Naive thymus-derived CD4-positive, alpha-beta T cell (primary cell): ENCODE measurements around the gene SYCE1. TPM values are rescaled to one million over a fixed set of nuclear protein-coding genes. Genes with fewer than 3 reads are reported as not detected.
"Not testable (repeated sequence)": the region's sequence is repeated elsewhere in the genome, so short reads cannot be mapped to it uniquely, and the experiment has no call there.

Source experiments
- ATAC-seq: fragments of 150-1000 bp; cut with Tn5 transposase; 2 replicates; pipeline ENCODE4 v1.10.0; 2021; ENCODE audit warnings: mild to moderate bottlenecking, moderate library complexity
- CTCF ChIA-PET: fragments of 350-600 bp; sonication (Branson Sonifier 250); formaldehyde crosslinking; loops from one replicate; lab custom pipeline; 2021; ENCODE audit warnings: antibody characterized with exemption; lab: Charles Lee
- POLR2A ChIA-PET: fragments of 350-600 bp; sonication (Branson Sonifier 250); formaldehyde crosslinking; loops from one replicate; lab custom pipeline; 2021; ENCODE audit warnings: antibody characterized with exemption, inconsistent platforms; lab: Charles Lee
- DNase-seq, 9 donors: peaks; one replicate each; pipeline versions ENCODE4 v3.0.0 to v3.0.0-alpha.2; 2020 to 2022; ENCODE audit warnings: mixed read lengths in 1 of 9
- H3K27ac ChIP-seq: one replicate; pipeline ENCODE4 v1.7.0; 2013; ENCODE audit warnings: mild to moderate bottlenecking, low read depth, low read length, moderate library complexity
- H3K27me3 ChIP-seq, 2 donors: one replicate each; pipeline ENCODE4 v1.7.0; 2013; ENCODE audit warnings: low read length in 2 of 2, mild to moderate bottlenecking in 2 of 2, moderate library complexity in 2 of 2; ENCODE audit not compliant: control insufficient read depth in 2 of 2, insufficient read depth in 2 of 2
- H3K36me3 ChIP-seq, 3 experiments: 1 replicate in 2 of 3; 2 replicates in 1 of 3; pipeline ENCODE4 v1.7.0; 2013; ENCODE audit warnings: low read length in 3 of 3, mild to moderate bottlenecking in 3 of 3, moderate library complexity in 1 of 3; ENCODE audit not compliant: insufficient read depth in 3 of 3, control insufficient read depth in 2 of 3
- H3K4me1 ChIP-seq, 2 donors: one replicate each; pipeline ENCODE4 v1.7.0; 2013; ENCODE audit warnings: low read length in 2 of 2, mild to moderate bottlenecking in 2 of 2, moderate library complexity in 1 of 2; ENCODE audit not compliant: control insufficient read depth in 2 of 2, insufficient read depth in 2 of 2
- H3K4me3 ChIP-seq: 2 replicates; pipeline ENCODE4 v1.7.0; 2013; ENCODE audit warnings: mild to moderate bottlenecking, low read length
- H3K9me3 ChIP-seq, 3 experiments: 1 replicate in 2 of 3; 2 replicates in 1 of 3; pipeline ENCODE4 v1.7.0; 2013; ENCODE audit warnings: low read length in 3 of 3; ENCODE audit not compliant: control insufficient read depth in 2 of 3
- H3K27ac Mint-ChIP-seq, 9 donors: one replicate each; pipeline ENCODE4 v1.8.0; 2020 to 2022; ENCODE audit warnings: mixed read lengths in 9 of 9, mild to moderate bottlenecking in 8 of 9, moderate library complexity in 5 of 9, inconsistent platforms in 2 of 9
- H3K27me3 Mint-ChIP-seq, 5 donors: one replicate each; pipeline ENCODE4 v1.8.0; 2021 to 2022; ENCODE audit warnings: mixed read lengths in 5 of 5, mild to moderate bottlenecking in 1 of 5
- H3K36me3 Mint-ChIP-seq, 5 donors: one replicate each; pipeline ENCODE4 v1.8.0; 2020 to 2022; ENCODE audit warnings: mixed read lengths in 5 of 5, mild to moderate bottlenecking in 3 of 5, inconsistent platforms in 1 of 5
- H3K4me1 Mint-ChIP-seq, 7 donors: one replicate each; pipeline ENCODE4 v1.8.0; 2020 to 2022; ENCODE audit warnings: mixed read lengths in 7 of 7, mild to moderate bottlenecking in 3 of 7, inconsistent platforms in 1 of 7
- H3K4me3 Mint-ChIP-seq, 10 donors: one replicate each; pipeline ENCODE4 v1.8.0; 2020 to 2022; ENCODE audit warnings: mild to moderate bottlenecking in 10 of 10, mixed read lengths in 10 of 10, moderate library complexity in 6 of 10, inconsistent platforms in 2 of 10
- H3K9me3 Mint-ChIP-seq, 11 donors: one replicate each; pipeline ENCODE4 v1.8.0; 2020 to 2022; ENCODE audit warnings: mixed read lengths in 11 of 11, mild to moderate bottlenecking in 4 of 11, inconsistent platforms in 1 of 11, moderate library complexity in 1 of 11
- intact Hi-C, 2 donors: fragments of 100-400 bp; cut with micrococcal nuclease; formaldehyde crosslinking; loops; one replicate each; pipeline ENCODE4 v1.15.1; 2023
- polyA plus RNA-seq, 2 donors: library from polyadenylated mRNA; unstranded; fragments of 300-500 nt; fragmentation: Illumina TruSeq; gene quantifications; one replicate each; pipeline ENCODE4 v1.2.3, GENCODE V29; 2021
- total RNA-seq, 6 experiments: library from RNA in 5 of 6; stranded (reverse) in 5 of 6; gene quantifications; 1 replicate in 5 of 6; 2 replicates in 1 of 6; pipeline ENCODE4 v1.2.3 and lab custom pipeline; 2021 to 2026

SYCE1 gene
- total and polyA plus RNA-seq, 7 experiments from 2014 or later = 0.22 to 0.61 (median 0.32) TPM; not detected in 3

GRCh38 chr10:133600657-133601056, 35.3 kb upstream of the SYCE1 start:
- H3K27me3 Mint-ChIP-seq = peaks cover 47 to 84% (median 70%) of the 10 kb centered on the region in 5 donors
- peaks cover 0 to 2% (median 0%) of the 10 kb centered on the region in 7 donors for H3K4me1 Mint-ChIP-seq
- no peaks in the 10 kb centered on the region for H3K36me3 ChIP-seq
- ATAC-seq = no peak
- POLR2A ChIA-PET = no interaction called here
- H3K36me3 Mint-ChIP-seq = no peaks in the 10 kb centered on the region
- intact Hi-C loops = no loop called here
- no peak overlapping the region for H3K27ac Mint-ChIP-seq
- CTCF ChIA-PET = no interaction called here
- no peaks in the 10 kb centered on the region for H3K9me3 ChIP-seq
- H3K9me3 Mint-ChIP-seq = peaks cover 0 to 4% (median 0%) of the 10 kb centered on the region in 11 donors
- no peak for DNase-seq
- H3K4me1 ChIP-seq = no peaks in the 10 kb centered on the region
- H3K4me3 ChIP-seq = no peak overlapping the region
- no peak overlapping the region for H3K27ac ChIP-seq
- H3K27me3 ChIP-seq = peaks cover 0 to 2% of the 10 kb centered on the region in 2 donors
- H3K4me3 Mint-ChIP-seq = no peak overlapping the region

- peaks cover 50 to 84% (median 69%) of the 10 kb centered on the region in 5 donors for H3K27me3 Mint-ChIP-seq
- H3K27ac ChIP-seq, CTCF ChIA-PET, H3K36me3 Mint-ChIP-seq, H3K27ac Mint-ChIP-seq, DNase-seq, POLR2A ChIA-PET, H3K4me1 Mint-ChIP-seq, H3K9me3 Mint-ChIP-seq, H3K4me3 ChIP-seq, ATAC-seq, intact Hi-C loops, H3K4me3 Mint-ChIP-seq, H3K9me3 ChIP-seq, H3K4me1 ChIP-seq, H3K36me3 ChIP-seq, H3K27me3 ChIP-seq: not testable (repeated sequence)
Measured at GRCh38 chr10:133599869-133600268, 34.5 kb upstream of the SYCE1 start.

DNA sequence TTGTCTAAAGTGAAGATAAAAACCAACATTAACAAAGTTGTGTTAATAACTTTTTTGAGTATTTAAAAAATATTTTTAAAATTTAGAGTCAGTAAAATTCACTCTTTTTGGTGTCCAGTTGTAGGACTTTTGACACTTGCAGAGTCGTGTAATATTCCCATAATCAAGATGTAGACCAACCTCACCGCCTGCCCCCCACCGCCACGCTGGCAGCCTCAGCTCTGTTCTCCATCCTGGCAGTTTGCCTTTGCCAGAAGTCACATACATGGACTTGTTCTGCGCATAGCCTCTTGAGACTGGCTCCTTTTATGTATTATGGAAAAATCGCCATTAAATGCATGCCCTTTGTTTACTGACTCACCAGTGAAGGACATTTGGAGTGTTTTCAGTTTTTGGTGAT, 27.3 kb upstream of the SYCE1 start:
- intact Hi-C loops = no loop called here
- Histone ChIP-seq H3K27ac (no peak overlapping the region), H3K36me3 (no peaks in the 10 kb centered on the region), H3K27me3 (no peaks in the 10 kb centered on the region), H3K4me1 (no peaks in the 10 kb centered on the region), H3K4me3 (no peak overlapping the region), H3K9me3 (no peaks in the 10 kb centered on the region)
- POLR2A ChIA-PET = interaction anchor here (1.2 kb wide), 1 partner anchor 38 kb away, joined by 3 read pairs; no protein-coding TSS in a partner anchor
- ATAC-seq (no peak), DNase-seq (no peak)
- H3K4me1 Mint-ChIP-seq = no peaks in the 10 kb centered on the region
- H3K36me3 Mint-ChIP-seq = no peaks in the 10 kb centered on the region
- H3K27ac Mint-ChIP-seq = no peak overlapping the region
- CTCF ChIA-PET = no interaction called here
- H3K4me3 Mint-ChIP-seq = no peak overlapping the region
- H3K27me3 Mint-ChIP-seq = peaks cover 25 to 52% (median 39%) of the 10 kb centered on the region in 5 donors
- H3K9me3 Mint-ChIP-seq = no peaks in the 10 kb centered on the region

- DNase-seq (no peak), ATAC-seq (no peak)
- H3K27ac ChIP-seq = no peak overlapping the region
- Mint-ChIP-seq H3K4me3 (no peak overlapping the region), H3K27ac (no peak overlapping the region), H3K4me1 (peaks cover 0 to 2% (median 0%) of the 10 kb centered on the region in 7 donors), H3K27me3 (peaks cover 12 to 39% (median 25%) of the 10 kb centered on the region in 5 donors), H3K9me3 (peaks cover 0 to 4% (median 0%) of the 10 kb centered on the region in 11 donors), H3K36me3 (no peaks in the 10 kb centered on the region)
- H3K36me3 ChIP-seq = no peaks in the 10 kb centered on the region
- ChIA-PET POLR2A (no interaction called here), CTCF (no interaction called here)
- no peaks in the 10 kb centered on the region for H3K27me3 ChIP-seq
- intact Hi-C loops = no loop called here
- no peak overlapping the region for H3K4me3 ChIP-seq
- no peaks in the 10 kb centered on the region for H3K9me3 ChIP-seq
- H3K4me1 ChIP-seq = no peaks in the 10 kb centered on the region
Measured at GRCh38 chr10:133590970-133591359, 25.6 kb upstream of the SYCE1 start.

GRCh38 chr10:133590226-133590969, 25.0 kb upstream of the SYCE1 start:
- H3K4me1 Mint-ChIP-seq = peaks cover 0 to 2% (median 0%) of the 10 kb centered on the region in 7 donors
- peaks cover 0 to 4% (median 0%) of the 10 kb centered on the region in 11 donors for H3K9me3 Mint-ChIP-seq
- DNase-seq = no peak
- intact Hi-C loops = no loop called here
- Histone ChIP-seq H3K9me3 (no peaks in the 10 kb centered on the region), H3K27me3 (no peaks in the 10 kb centered on the region), H3K4me1 (no peaks in the 10 kb centered on the region), H3K27ac (no peak overlapping the region), H3K36me3 (no peaks in the 10 kb centered on the region), H3K4me3 (no peak overlapping the region)
- ChIA-PET CTCF (no interaction called here), POLR2A (no interaction called here)
- no peak overlapping the region for H3K27ac Mint-ChIP-seq
- peaks cover 12 to 36% (median 24%) of the 10 kb centered on the region in 5 donors for H3K27me3 Mint-ChIP-seq
- no peak overlapping the region for H3K4me3 Mint-ChIP-seq
- no peak for ATAC-seq
- no peaks in the 10 kb centered on the region for H3K36me3 Mint-ChIP-seq

DNA sequence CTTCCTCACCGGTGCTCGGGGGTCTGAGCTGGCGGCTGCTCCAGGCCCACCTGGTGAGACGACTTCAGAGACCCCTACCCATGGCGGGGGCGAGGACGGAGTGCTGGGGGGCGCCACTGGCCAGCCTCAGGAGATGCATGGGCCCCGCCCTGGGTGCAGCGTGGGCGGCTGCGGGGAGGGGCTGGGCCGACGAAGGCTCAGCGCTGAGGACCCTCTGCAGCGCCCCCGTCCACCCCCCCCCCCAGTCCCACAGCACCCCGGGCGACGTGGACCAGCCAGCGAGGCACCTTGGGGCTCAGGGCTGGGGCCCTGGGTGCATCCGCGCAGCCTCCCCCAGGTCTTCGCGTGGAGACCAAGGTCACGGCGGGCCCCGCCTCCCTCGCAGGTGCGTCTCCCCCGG, 11.7 kb upstream of the SYCE1 start:
- H3K4me1 ChIP-seq, H3K4me1 Mint-ChIP-seq, H3K27ac ChIP-seq, H3K4me3 ChIP-seq, intact Hi-C loops, POLR2A ChIA-PET, H3K36me3 ChIP-seq, CTCF ChIA-PET, ATAC-seq, DNase-seq, H3K27ac Mint-ChIP-seq, H3K27me3 ChIP-seq, H3K36me3 Mint-ChIP-seq, H3K4me3 Mint-ChIP-seq: not testable (repeated sequence)
- H3K9me3 ChIP-seq = peaks cover 0 to 12% (median 0%) of the 10 kb centered on the region in 3 experiments
- Mint-ChIP-seq H3K9me3 (peaks cover 0 to 24% (median 16%) of the 10 kb centered on the region in 11 donors), H3K27me3 (peaks cover 3 to 30% (median 10%) of the 10 kb centered on the region in 5 donors)

GRCh38 chr10:133573460-133573859, 8.1 kb upstream of the SYCE1 start:
- H3K27ac ChIP-seq, ATAC-seq, H3K4me1 Mint-ChIP-seq, H3K36me3 ChIP-seq, H3K27me3 ChIP-seq, CTCF ChIA-PET, H3K4me3 ChIP-seq, DNase-seq, H3K4me3 Mint-ChIP-seq, H3K36me3 Mint-ChIP-seq, H3K4me1 ChIP-seq, intact Hi-C loops, POLR2A ChIA-PET, H3K27ac Mint-ChIP-seq: not testable (repeated sequence)
- Mint-ChIP-seq H3K27me3 (peaks cover 0 to 10% (median 0%) of the 10 kb centered on the region in 5 donors), H3K9me3 (peaks cover 0 to 25% (median 11%) of the 10 kb centered on the region in 11 donors)
- H3K9me3 ChIP-seq = peaks cover 0 to 12% (median 0%) of the 10 kb centered on the region in 3 experiments
